Measurements from ENCODE around the gene MTAP.

GRCh38 chr9:21889673-21890072 lies 87.2 kb downstream of the MTAP start:
- TF ChIP-seq CTCF (IDR thresholded peaks at IDR 0.05; ENCODE audit: borderline replicate concordance, extremely low read depth, low read length, poor library complexity, severe bottlenecking), result no peak
- TF ChIP-seq EZH2 (IDR thresholded peaks at IDR 0.05; ENCODE audit: borderline replicate concordance, low read depth, low read length, severe bottlenecking), result no peak
